Ovary (tissue), 3 donors: ENCODE data around the gene FAM171A2.

ENCODE experiments used
- POLR2A ChIP-seq: fragments of 450-650 bp; IDR thresholded peaks from one replicate; pipeline ENCODE4 v1.6.1; 2017; ENCODE audit warnings: antibody characterized with exemption, mild to moderate bottlenecking, moderate library complexity
- TF ChIP-seq, protein P1 (sequence below), 3 donors: fragments of 450-650 bp in 2 of 3; fragments of 200-600 bp in 1 of 3; IDR thresholded peaks; one replicate each; pipeline versions ENCODE4 v1.5.1 to v1.8.0; 2016 to 2022; ENCODE audit warnings: antibody characterized with exemption in 3 of 3, mild to moderate bottlenecking in 1 of 3
- donor health status: DM: no; HTN: no; CAD: no.

DNA sequence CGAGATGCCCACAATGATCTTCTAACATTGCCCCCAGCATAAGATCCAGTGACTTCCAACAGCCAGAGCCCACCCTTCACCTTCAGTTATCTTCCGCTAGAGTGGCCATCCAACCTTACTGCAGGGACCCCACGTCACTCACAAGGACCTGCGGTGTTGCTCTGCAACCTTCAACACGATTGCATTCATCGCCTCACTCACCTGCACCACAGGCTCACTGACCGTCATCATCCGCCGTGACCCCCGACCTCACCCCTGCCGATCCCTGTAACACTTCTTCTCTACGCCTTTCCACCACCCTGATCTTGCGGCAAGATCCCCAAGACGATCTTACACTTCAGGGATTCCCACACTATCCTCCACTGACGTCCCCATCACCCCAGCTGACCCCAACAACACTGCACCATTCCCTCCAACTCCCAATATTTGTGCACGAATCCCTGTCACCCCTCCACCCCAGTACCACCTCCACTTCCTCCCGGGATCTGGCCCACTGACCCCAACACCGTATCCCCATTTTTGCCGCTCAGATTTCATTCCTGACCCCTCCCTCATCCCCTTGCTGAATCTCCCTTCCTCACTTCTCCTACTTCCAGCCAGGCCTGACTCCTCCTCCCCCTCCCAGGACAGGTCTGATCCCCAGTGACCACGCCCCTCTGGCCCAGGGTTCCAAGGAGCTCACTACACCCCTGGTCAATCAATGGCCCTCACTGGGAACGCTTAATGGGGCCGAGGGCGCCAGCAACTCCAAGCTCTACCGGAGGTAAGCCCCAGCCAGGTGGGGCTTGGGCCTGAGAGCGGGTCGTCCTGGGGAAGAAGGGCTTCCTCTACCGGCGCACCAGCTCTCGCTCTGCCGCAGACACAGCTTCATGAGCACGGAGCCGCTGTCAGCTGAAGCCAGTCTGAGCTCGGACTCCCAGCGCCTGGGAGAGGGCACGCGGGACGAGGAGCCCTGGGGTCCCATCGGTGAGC, 47.6 kb downstream of the FAM171A2 start:
- TF ChIP-seq, protein P1, sequence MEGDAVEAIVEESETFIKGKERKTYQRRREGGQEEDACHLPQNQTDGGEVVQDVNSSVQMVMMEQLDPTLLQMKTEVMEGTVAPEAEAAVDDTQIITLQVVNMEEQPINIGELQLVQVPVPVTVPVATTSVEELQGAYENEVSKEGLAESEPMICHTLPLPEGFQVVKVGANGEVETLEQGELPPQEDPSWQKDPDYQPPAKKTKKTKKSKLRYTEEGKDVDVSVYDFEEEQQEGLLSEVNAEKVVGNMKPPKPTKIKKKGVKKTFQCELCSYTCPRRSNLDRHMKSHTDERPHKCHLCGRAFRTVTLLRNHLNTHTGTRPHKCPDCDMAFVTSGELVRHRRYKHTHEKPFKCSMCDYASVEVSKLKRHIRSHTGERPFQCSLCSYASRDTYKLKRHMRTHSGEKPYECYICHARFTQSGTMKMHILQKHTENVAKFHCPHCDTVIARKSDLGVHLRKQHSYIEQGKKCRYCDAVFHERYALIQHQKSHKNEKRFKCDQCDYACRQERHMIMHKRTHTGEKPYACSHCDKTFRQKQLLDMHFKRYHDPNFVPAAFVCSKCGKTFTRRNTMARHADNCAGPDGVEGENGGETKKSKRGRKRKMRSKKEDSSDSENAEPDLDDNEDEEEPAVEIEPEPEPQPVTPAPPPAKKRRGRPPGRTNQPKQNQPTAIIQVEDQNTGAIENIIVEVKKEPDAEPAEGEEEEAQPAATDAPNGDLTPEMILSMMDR (IDR thresholded peaks at IDR 0.05) = no peak
- TF ChIP-seq POLR2A = no peak
